Measurements from ENCODE around the gene PRKN. TPM values are rescaled to one million over a fixed set of nuclear protein-coding genes. Genes with fewer than 3 reads are reported as not detected.

Gene PRKN
- total RNA-seq, 1 experiment from 2014 or later: 2.0 TPM

DNA sequence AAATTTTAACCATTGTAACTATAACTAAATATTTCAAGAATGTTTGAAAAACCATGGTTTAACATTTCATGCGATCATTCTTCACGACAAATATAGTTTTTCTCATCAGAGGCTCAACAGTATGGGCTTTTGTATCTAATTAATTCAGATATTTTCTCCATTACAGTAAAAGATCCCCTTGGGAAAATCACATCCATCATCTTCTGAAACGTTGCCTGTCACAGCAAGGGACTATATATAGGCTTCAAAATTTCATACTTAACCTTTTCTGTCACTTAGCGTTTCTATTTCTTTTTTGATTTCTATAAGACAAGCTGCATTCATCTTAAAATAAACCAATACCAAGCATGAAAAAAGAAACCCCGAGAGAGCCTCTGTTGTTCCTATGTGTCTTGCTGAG lies 710.0 kb downstream of the PRKN start:
- Histone ChIP-seq H3K4ac (ENCODE audit: low read depth, low read length) (no peak overlapping the region), H3K4me2 (ENCODE audit: insufficient read depth, insufficient read length, low read length) (no peak overlapping the region), H2AK5ac (ENCODE audit: insufficient read length, low read length) (no peak overlapping the region), H3K23me2 (ENCODE audit: insufficient read length, low read depth, low read length, poor library complexity, severe bottlenecking) (no peaks in the 10 kb centered on the region), H2BK5ac (ENCODE audit: insufficient read length, low read length) (no peak overlapping the region), H3K27ac (ENCODE audit: insufficient read length, low read depth, low read length) (no peak overlapping the region), H3K79me2 (ENCODE audit: insufficient read depth, low read length) (no peaks in the 10 kb centered on the region), H3K56ac (ENCODE audit: insufficient read length, low read depth, low read length) (no peak overlapping the region), H3K27me3 (ENCODE audit: insufficient read depth, low read length) (no peaks in the 10 kb centered on the region), H3K9ac (ENCODE audit: extremely low read depth, insufficient read length, low read length) (no peak overlapping the region), H4K91ac (ENCODE audit: insufficient read length, low read depth, low read length) (no peak overlapping the region), H3K14ac (ENCODE audit: insufficient read depth, low read length) (no peak overlapping the region), H2BK12ac (ENCODE audit: insufficient read length, low read depth, low read length) (no peak overlapping the region), H2BK120ac (ENCODE audit: low read depth, low read length, poor library complexity, severe bottlenecking) (no peak overlapping the region), H2AFZ (ENCODE audit: low read length) (no peak overlapping the region), H4K8ac (replicated peaks; ENCODE audit: insufficient read length, low read depth, low read length) (no peak overlapping the region), H4K20me1 (ENCODE audit: control insufficient read depth, insufficient read depth, insufficient read length) (no peaks in the 10 kb centered on the region), H3K9me3 (ENCODE audit: control insufficient read depth, low read depth, low read length) (no peaks in the 10 kb centered on the region), H3T11ph (ENCODE audit: low read length) (no peak overlapping the region), H2BK15ac (ENCODE audit: low read depth, low read length) (no peak overlapping the region), H4K5ac (ENCODE audit: insufficient read length, low read depth, low read length) (no peak overlapping the region), H3K4me1 (ENCODE audit: insufficient read depth, low read length) (no peaks in the 10 kb centered on the region), H3K18ac (ENCODE audit: insufficient read length, low read depth, low read length) (no peak overlapping the region), H3K23ac (ENCODE audit: insufficient read length, low read depth, low read length) (no peak overlapping the region), H3K79me1 (ENCODE audit: insufficient read depth, low read depth, low read length, poor library complexity, severe bottlenecking) (no peaks in the 10 kb centered on the region), H2BK20ac (ENCODE audit: low read depth, low read length, poor library complexity, severe bottlenecking) (no peak overlapping the region)
- WGBS (ENCODE audit: extremely low coverage, insufficient read length, low lambda C conversion rate): no CpG with 5 or more reads among the region's 5 CpGs
- Mint-ChIP-seq H3K27ac (no peak overlapping the region), H3K9me3 (peaks cover 0 to 3% of the 10 kb centered on the region in 2 experiments; a peak in 1 of 5 replicates), H3K36me3 (ENCODE audit: insufficient read depth in 1 of 3, low read depth in 3 of 3) (no peaks in the 10 kb centered on the region), H3K4me3 (no peak overlapping the region), H3K4me1 (no peaks in the 10 kb centered on the region), H3K27me3 (ENCODE audit: low read depth) (peaks cover 2% of the 10 kb centered on the region; the same call in 1 of the 2 replicates)
- TF ChIP-seq, protein P1, sequence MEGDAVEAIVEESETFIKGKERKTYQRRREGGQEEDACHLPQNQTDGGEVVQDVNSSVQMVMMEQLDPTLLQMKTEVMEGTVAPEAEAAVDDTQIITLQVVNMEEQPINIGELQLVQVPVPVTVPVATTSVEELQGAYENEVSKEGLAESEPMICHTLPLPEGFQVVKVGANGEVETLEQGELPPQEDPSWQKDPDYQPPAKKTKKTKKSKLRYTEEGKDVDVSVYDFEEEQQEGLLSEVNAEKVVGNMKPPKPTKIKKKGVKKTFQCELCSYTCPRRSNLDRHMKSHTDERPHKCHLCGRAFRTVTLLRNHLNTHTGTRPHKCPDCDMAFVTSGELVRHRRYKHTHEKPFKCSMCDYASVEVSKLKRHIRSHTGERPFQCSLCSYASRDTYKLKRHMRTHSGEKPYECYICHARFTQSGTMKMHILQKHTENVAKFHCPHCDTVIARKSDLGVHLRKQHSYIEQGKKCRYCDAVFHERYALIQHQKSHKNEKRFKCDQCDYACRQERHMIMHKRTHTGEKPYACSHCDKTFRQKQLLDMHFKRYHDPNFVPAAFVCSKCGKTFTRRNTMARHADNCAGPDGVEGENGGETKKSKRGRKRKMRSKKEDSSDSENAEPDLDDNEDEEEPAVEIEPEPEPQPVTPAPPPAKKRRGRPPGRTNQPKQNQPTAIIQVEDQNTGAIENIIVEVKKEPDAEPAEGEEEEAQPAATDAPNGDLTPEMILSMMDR (conservative IDR thresholded peaks at IDR 0.05): no peak
- DNase-seq: no peak
